ENCODE measurements around the gene TAS2R14. TPM values are rescaled to one million over a fixed set of nuclear protein-coding genes. Genes with fewer than 3 reads are reported as not detected.

TAS2R14 gene
- total and polyA plus RNA-seq, 2 of the 13 experiments (the other 11 are each of a cell fraction or from before 2014, with no cell fraction given), result 1.1 to 2.3 TPM

DNA sequence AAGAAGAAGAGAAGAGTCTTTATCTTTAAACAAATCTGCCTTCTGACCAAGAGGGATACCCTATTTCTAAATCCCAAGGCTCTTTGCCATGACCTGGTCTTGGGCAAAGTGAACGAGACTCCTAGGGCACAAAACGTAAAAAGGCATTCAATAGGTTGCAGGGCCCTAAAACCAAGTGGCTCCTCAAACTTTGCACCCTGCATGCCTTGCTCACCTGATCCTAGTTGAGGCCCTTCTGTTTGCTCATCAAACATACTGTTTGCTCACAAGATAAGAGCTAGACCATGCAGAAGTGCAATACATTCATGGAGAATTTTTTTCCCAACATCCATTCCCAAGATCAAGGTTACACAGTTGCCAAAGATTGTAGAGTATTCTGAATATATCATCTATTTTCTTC, 47.1 kb downstream of the TAS2R14 start (continued):
- TF ChIP-seq, protein P1, sequence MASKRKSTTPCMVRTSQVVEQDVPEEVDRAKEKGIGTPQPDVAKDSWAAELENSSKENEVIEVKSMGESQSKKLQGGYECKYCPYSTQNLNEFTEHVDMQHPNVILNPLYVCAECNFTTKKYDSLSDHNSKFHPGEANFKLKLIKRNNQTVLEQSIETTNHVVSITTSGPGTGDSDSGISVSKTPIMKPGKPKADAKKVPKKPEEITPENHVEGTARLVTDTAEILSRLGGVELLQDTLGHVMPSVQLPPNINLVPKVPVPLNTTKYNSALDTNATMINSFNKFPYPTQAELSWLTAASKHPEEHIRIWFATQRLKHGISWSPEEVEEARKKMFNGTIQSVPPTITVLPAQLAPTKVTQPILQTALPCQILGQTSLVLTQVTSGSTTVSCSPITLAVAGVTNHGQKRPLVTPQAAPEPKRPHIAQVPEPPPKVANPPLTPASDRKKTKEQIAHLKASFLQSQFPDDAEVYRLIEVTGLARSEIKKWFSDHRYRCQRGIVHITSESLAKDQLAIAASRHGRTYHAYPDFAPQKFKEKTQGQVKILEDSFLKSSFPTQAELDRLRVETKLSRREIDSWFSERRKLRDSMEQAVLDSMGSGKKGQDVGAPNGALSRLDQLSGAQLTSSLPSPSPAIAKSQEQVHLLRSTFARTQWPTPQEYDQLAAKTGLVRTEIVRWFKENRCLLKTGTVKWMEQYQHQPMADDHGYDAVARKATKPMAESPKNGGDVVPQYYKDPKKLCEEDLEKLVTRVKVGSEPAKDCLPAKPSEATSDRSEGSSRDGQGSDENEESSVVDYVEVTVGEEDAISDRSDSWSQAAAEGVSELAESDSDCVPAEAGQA (IDR thresholded peaks at IDR 0.05; ENCODE audit: low read depth), result 0 out of 2 replicates have a peak, but pooled peaks have one; percentile 19
- TF ChIP-seq, protein P1 (CRISPR knock-in tag; IDR thresholded peaks at IDR 0.05; ENCODE audit: borderline replicate concordance), result no peak
- no peak for TF ChIP-seq CREBL2 (CRISPR knock-in tag; IDR thresholded peaks at IDR 0.05; ENCODE audit: borderline replicate concordance)
- TF ChIP-seq, protein P2, sequence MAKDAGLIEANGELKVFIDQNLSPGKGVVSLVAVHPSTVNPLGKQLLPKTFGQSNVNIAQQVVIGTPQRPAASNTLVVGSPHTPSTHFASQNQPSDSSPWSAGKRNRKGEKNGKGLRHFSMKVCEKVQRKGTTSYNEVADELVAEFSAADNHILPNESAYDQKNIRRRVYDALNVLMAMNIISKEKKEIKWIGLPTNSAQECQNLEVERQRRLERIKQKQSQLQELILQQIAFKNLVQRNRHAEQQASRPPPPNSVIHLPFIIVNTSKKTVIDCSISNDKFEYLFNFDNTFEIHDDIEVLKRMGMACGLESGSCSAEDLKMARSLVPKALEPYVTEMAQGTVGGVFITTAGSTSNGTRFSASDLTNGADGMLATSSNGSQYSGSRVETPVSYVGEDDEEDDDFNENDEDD (CRISPR knock-in tag; IDR thresholded peaks at IDR 0.05; ENCODE audit: borderline replicate concordance), result peak; percentile 25; the same call in 1 of the 2 replicates
- TF ChIP-seq, protein P3, sequence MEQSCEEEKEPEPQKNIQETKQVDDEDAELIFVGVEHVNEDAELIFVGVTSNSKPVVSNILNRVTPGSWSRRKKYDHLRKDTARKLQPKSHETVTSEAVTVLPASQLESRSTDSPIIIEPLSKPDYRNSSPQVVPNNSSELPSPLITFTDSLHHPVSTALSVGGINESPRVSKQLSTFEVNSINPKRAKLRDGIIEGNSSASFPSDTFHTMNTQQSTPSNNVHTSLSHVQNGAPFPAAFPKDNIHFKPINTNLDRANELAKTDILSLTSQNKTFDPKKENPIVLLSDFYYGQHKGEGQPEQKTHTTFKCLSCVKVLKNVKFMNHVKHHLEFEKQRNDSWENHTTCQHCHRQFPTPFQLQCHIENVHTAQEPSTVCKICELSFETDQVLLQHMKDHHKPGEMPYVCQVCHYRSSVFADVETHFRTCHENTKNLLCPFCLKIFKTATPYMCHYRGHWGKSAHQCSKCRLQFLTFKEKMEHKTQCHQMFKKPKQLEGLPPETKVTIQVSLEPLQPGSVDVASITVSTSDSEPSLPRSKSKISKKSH (CRISPR knock-in tag; IDR thresholded peaks at IDR 0.05; ENCODE audit: borderline replicate concordance), result no peak
- TF ChIP-seq ZNF143 (CRISPR knock-in tag; IDR thresholded peaks at IDR 0.05), result 0 out of 2 replicates have a peak, but pooled peaks have one; percentile 15
- TF ChIP-seq PITX1 (CRISPR knock-in tag; IDR thresholded peaks at IDR 0.05), result peak; percentile 96
- TF ChIP-seq ZSCAN29 (CRISPR knock-in tag; conservative IDR thresholded peaks at IDR 0.05), result 0 out of 2 replicates have a peak, but pooled peaks have one; percentile 31
- TF ChIP-seq PRMT3 (CRISPR knock-in tag; IDR thresholded peaks at IDR 0.05; ENCODE audit: borderline replicate concordance, low read depth), result no peak
- peak; percentile 74; the same call in 1 of the 2 replicates for TF ChIP-seq BORCS8-MEF2B (CRISPR knock-in tag; IDR thresholded peaks at IDR 0.05)
- no peak for TF ChIP-seq DBP (CRISPR knock-in tag; IDR thresholded peaks at IDR 0.05; ENCODE audit: not compliant biosample characterization)
